Neural progenitor cell (in vitro differentiated cells): ENCODE measurements around the gene C3orf52. TPM values are rescaled to one million over a fixed set of nuclear protein-coding genes. Genes with fewer than 3 reads are reported as not detected.
A peak's percentile ranks its signal among the peaks of the same experiment; 100 is the strongest.

Experiments
- DNase-seq: peaks from one replicate; pipeline ENCODE4 v3.0.0-alpha.2; 2016; ENCODE audit warnings: low spot score
- H2AFZ ChIP-seq: fragments of 200-600 bp; sonication (generic); replicated peaks from 2 replicates; pipeline ENCODE4 v1.6.1; 2016; ENCODE audit warnings: antibody characterized with exemption
- H3F3A ChIP-seq: fragments of 200-600 bp; sonication (generic); 2 replicates; pipeline ENCODE4 v1.6.1; 2016; ENCODE audit warnings: antibody characterized with exemption, low read depth
- H3K27ac ChIP-seq: fragments of 200-600 bp; sonication (generic); 2 replicates; pipeline ENCODE4 v1.5.1; 2016; ENCODE audit warnings: mild to moderate bottlenecking
- H3K27me3 ChIP-seq: fragments of 200-600 bp; sonication (generic); 2 replicates; pipeline ENCODE4 v1.6.1; 2016; ENCODE audit warnings: mild to moderate bottlenecking, moderate library complexity
- H3K36me3 ChIP-seq: fragments of 200-600 bp; sonication (generic); 2 replicates; pipeline ENCODE4 v1.5.1; 2016
- H3K4me1 ChIP-seq: fragments of 200-600 bp; sonication (generic); 2 replicates; pipeline ENCODE4 v1.6.1; 2016; ENCODE audit warnings: mixed run types
- H3K4me2 ChIP-seq: fragments of 200-600 bp; sonication (generic); 2 replicates; pipeline ENCODE4 v1.6.1; 2016
- H3K4me3 ChIP-seq: fragments of 200-600 bp; sonication (generic); 2 replicates; pipeline ENCODE4 v1.5.1; 2016
- H3K79me2 ChIP-seq: fragments of 200-600 bp; sonication (generic); 2 replicates; pipeline ENCODE4 v1.6.1; 2016; ENCODE audit warnings: low read depth
- H3K9ac ChIP-seq: fragments of 200-600 bp; sonication (generic); 2 replicates; pipeline ENCODE4 v1.6.1; 2016
- H3K9me3 ChIP-seq: fragments of 200-600 bp; sonication (generic); 2 replicates; pipeline ENCODE4 v1.5.1; 2016; ENCODE audit warnings: low read depth
- H4K20me1 ChIP-seq: fragments of 200-600 bp; sonication (generic); 2 replicates; pipeline ENCODE4 v1.6.1; 2016; ENCODE audit warnings: low read depth
- H3K27ac Mint-ChIP-seq: 3 replicates; pipeline ENCODE4 v1.8.0; 2021; ENCODE audit warnings: mixed read lengths
- H3K27me3 Mint-ChIP-seq: 2 replicates; pipeline ENCODE4 v1.8.0; 2022; ENCODE audit warnings: low read depth, mild to moderate bottlenecking, inconsistent platforms, moderate library complexity, mixed read lengths; ENCODE audit not compliant: insufficient read depth
- H3K36me3 Mint-ChIP-seq: 3 replicates; pipeline ENCODE4 v1.8.0; 2021; ENCODE audit warnings: mixed read lengths
- H3K4me1 Mint-ChIP-seq: 3 replicates; pipeline ENCODE4 v1.8.0; 2021; ENCODE audit warnings: mixed read lengths
- H3K4me3 Mint-ChIP-seq: 3 replicates; pipeline ENCODE4 v1.8.0; 2021; ENCODE audit warnings: mild to moderate bottlenecking, moderate library complexity, mixed read lengths
- H3K9me3 Mint-ChIP-seq: 3 replicates; pipeline ENCODE4 v1.8.0; 2020; ENCODE audit warnings: mixed read lengths
- EZH2 ChIP-seq: fragments of 200-600 bp; sonication (generic); IDR thresholded peaks from 2 replicates; pipeline ENCODE4 v1.6.1; 2017; ENCODE audit warnings: antibody characterized with exemption, mild to moderate bottlenecking, moderate library complexity
- EZH2phosphoT487 ChIP-seq: fragments of 200-600 bp; sonication (generic); IDR thresholded peaks from 2 replicates; pipeline ENCODE4 v1.6.1; 2017; ENCODE audit warnings: antibody characterized with exemption
- total RNA-seq: library from RNA; depleted of rRNA; stranded (reverse); fragments of >200 nt; gene quantifications from 2 replicates; pipeline ENCODE4 v1.2.3, GENCODE V29; 2015; ENCODE audit warnings: low replicate concordance
- TF ChIP-seq, protein P1 (sequence below): fragments of 200-600 bp; sonication (generic); IDR thresholded peaks from 2 replicates; pipeline ENCODE4 v1.5.1; 2017; ENCODE audit warnings: antibody characterized with exemption, mild to moderate bottlenecking

Gene C3orf52
- total RNA-seq, 1 donor from 2014 or later = 4.9 TPM

DNA sequence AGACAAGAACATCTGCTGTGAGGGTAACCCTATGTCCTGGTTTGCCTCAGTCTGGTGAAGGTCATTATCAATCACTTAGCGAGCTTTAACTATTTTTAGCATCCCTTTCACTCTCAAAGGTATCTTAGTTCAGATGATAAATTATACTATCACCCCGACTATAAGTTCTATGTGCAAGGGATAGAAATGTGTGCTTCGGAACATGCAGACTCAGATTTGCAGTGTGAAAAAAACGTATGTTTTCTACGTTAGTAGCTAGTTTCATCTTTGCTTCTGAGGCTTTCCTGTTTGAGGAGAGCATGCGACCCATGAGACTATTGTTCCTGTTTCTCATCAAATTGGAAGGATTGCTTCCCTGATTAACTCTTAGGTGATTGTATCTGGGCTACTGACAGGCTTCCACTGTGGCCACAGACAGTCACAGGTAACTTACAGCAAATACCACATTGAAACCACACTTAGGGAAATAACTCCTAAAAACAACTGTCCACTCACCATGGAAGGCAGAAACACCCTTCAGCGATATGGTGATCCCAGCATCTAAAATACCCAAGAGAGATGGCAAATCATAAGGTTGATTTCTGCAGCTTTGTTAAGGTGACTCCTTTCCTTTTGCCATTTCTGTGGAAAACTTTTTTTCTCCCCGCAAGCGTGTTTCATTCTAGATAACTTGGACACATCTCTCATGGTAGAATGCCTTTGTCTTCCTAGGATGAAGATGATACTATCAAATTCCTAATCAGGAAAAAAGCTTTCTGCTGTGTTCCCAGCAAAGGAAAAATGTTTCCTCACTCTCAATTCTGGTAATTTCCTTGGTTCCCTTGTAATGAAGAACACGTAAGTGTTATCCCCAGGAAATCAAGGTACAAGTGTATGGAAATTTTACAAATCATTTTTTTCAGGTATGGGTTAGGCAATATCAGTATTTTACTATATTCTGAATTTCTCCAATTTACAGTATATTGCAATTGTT is 41.6 kb downstream of the C3orf52 start:
- Mint-ChIP-seq H3K36me3 (no peaks in the 10 kb centered on the region), H3K27ac (no peak overlapping the region), H3K9me3 (no peaks in the 10 kb centered on the region), H3K4me3 (no peak overlapping the region), H3K27me3 (peaks cover 6% of the 10 kb centered on the region), H3K4me1 (peaks cover 42% of the 10 kb centered on the region)
- no peak for DNase-seq
- Histone ChIP-seq H4K20me1 (no peaks in the 10 kb centered on the region), H3K36me3 (no peaks in the 10 kb centered on the region), H2AFZ (no peak overlapping the region), H3K79me2 (no peaks in the 10 kb centered on the region), H3K9me3 (no peaks in the 10 kb centered on the region), H3F3A (peaks cover 22% of the 10 kb centered on the region), H3K27me3 (no peaks in the 10 kb centered on the region), H3K4me1 (peaks cover 53% of the 10 kb centered on the region), H3K9ac (no peak overlapping the region), H3K4me3 (no peak overlapping the region), H3K4me2 (peak overlapping the region; percentile 57), H3K27ac (no peak overlapping the region)
- TF ChIP-seq EZH2phosphoT487 (no peak), EZH2 (no peak)

DNA sequence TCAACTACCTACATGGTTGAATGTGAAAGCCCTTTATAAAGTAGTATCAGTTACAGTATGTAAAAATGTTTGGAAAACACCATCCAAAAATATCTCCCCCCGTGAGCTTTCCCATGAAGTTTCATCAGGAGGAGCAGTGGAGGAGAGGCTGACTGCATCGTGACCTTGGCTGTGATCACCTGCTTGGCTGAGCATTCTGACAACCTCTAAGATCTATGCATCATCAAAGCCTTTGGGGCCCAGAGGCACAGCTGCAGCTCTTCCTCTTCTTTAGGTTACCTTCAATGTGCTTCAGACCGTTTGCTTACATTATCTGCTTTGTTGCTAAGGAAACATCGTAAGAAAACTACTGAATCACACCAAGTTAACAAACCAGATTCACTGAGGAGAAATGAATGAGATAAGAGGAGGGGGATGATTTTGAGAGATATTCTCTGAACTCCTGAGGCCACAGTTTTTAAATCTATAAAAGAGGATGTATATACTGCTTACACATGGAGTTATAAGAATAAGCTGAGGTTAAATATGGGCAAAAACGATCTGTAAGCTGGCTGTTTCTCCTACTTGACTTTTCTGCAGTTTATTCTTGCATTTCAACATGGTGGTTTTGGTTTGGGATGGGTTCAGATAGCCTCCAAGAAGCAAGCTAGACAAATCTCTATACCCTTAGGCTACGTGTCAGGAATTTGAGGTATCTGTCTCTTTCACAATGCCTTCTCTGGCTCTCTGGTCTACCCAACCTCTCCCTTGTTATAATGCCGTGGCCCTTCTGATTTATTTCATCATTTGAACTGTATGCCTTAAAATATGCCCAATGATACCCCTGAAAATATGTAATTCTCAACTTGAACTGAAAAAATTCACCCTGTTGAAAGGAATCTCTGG is 42.9 kb downstream of the C3orf52 start:
- H3K36me3 ChIP-seq = no peaks in the 10 kb centered on the region
- H3K4me2 ChIP-seq = peak overlapping the region; percentile 1
- no peak for TF ChIP-seq EZH2
- TF ChIP-seq, protein P1, sequence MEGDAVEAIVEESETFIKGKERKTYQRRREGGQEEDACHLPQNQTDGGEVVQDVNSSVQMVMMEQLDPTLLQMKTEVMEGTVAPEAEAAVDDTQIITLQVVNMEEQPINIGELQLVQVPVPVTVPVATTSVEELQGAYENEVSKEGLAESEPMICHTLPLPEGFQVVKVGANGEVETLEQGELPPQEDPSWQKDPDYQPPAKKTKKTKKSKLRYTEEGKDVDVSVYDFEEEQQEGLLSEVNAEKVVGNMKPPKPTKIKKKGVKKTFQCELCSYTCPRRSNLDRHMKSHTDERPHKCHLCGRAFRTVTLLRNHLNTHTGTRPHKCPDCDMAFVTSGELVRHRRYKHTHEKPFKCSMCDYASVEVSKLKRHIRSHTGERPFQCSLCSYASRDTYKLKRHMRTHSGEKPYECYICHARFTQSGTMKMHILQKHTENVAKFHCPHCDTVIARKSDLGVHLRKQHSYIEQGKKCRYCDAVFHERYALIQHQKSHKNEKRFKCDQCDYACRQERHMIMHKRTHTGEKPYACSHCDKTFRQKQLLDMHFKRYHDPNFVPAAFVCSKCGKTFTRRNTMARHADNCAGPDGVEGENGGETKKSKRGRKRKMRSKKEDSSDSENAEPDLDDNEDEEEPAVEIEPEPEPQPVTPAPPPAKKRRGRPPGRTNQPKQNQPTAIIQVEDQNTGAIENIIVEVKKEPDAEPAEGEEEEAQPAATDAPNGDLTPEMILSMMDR = no peak
- TF ChIP-seq EZH2phosphoT487 = no peak
- peak; percentile 6 for DNase-seq
- H3K4me3 Mint-ChIP-seq = no peak overlapping the region
- no peak overlapping the region for H3K4me3 ChIP-seq
- no peaks in the 10 kb centered on the region for H3K9me3 Mint-ChIP-seq
- H3K4me1 ChIP-seq = peaks cover 53% of the 10 kb centered on the region
- no peak overlapping the region for H2AFZ ChIP-seq
- H3K27ac ChIP-seq = no peak overlapping the region
- peak overlapping the region; percentile 42 for H3K27ac Mint-ChIP-seq
- H3K79me2 ChIP-seq = no peaks in the 10 kb centered on the region
- H3K9ac ChIP-seq = no peak overlapping the region
- H3K27me3 ChIP-seq = no peaks in the 10 kb centered on the region
- no peaks in the 10 kb centered on the region for H3K36me3 Mint-ChIP-seq
- peaks cover 42% of the 10 kb centered on the region for H3K4me1 Mint-ChIP-seq
- H3K27me3 Mint-ChIP-seq = peaks cover 6% of the 10 kb centered on the region
- no peaks in the 10 kb centered on the region for H4K20me1 ChIP-seq
- H3F3A ChIP-seq = peaks cover 22% of the 10 kb centered on the region
- no peaks in the 10 kb centered on the region for H3K9me3 ChIP-seq

GRCh38 chr3:112129925-112130637 is 43.9 kb downstream of the C3orf52 start:
- Mint-ChIP-seq H3K4me3 (no peak overlapping the region), H3K27me3 (peaks cover 2% of the 10 kb centered on the region), H3K36me3 (no peaks in the 10 kb centered on the region), H3K9me3 (no peaks in the 10 kb centered on the region), H3K4me1 (peaks cover 35% of the 10 kb centered on the region), H3K27ac (no peak overlapping the region)
- Histone ChIP-seq H2AFZ (no peak overlapping the region), H3K36me3 (no peaks in the 10 kb centered on the region), H3F3A (peaks cover 22% of the 10 kb centered on the region), H3K9me3 (no peaks in the 10 kb centered on the region), H3K9ac (no peak overlapping the region), H3K27me3 (no peaks in the 10 kb centered on the region), H3K4me2 (no peak overlapping the region), H3K79me2 (no peaks in the 10 kb centered on the region), H4K20me1 (no peaks in the 10 kb centered on the region), H3K4me1 (peaks cover 47% of the 10 kb centered on the region), H3K4me3 (no peak overlapping the region), H3K27ac (no peak overlapping the region)
- no peak for DNase-seq
- TF ChIP-seq EZH2 (no peak), EZH2phosphoT487 (no peak)
- TF ChIP-seq, protein P1 = no peak
